WERI-Rb-1 (cell line): ENCODE results near the gene OR10W1.

Source experiments
- DNase-seq: peaks from one replicate; pipeline ENCODE4 v3.0.0-alpha.2; 2020
- H3K27ac ChIP-seq: fragments of 250-450 bp; sonication (Bioruptor Pico); 2 replicates; pipeline ENCODE4 v1.5.1; 2020; ENCODE audit warnings: mild to moderate bottlenecking, moderate library complexity
- H3K27me3 ChIP-seq: fragments of 250-450 bp; sonication (Bioruptor Pico); 2 replicates; pipeline ENCODE4 v1.5.1; 2021; ENCODE audit warnings: mild to moderate bottlenecking, low read depth, moderate library complexity; ENCODE audit not compliant: insufficient read depth, severe bottlenecking
- H3K36me3 ChIP-seq: fragments of 250-450 bp; sonication (Bioruptor Pico); 2 replicates; pipeline ENCODE4 v1.5.1; 2020; ENCODE audit warnings: mild to moderate bottlenecking, moderate library complexity
- H3K4me3 ChIP-seq: 2 replicates; pipeline ENCODE4 v1.5.1; 2011; ENCODE audit warnings: low read depth, mild to moderate bottlenecking, control low read depth, low read length
- H3K9me3 ChIP-seq: fragments of 250-450 bp; sonication (Bioruptor Pico); 2 replicates; pipeline ENCODE4 v1.5.1; 2021; ENCODE audit warnings: mild to moderate bottlenecking, moderate library complexity; ENCODE audit not compliant: severe bottlenecking
- CTCF ChIP-seq: IDR thresholded peaks from 2 replicates; pipeline ENCODE4 v1.5.1; 2011; ENCODE audit warnings: low read depth, mild to moderate bottlenecking, control low read depth, inconsistent platforms, low read length

The OR10W1 gene

GRCh38 chr11:58227956-58228615 lies 40.0 kb downstream of the OR10W1 start:
- Histone ChIP-seq H3K27ac (no peak overlapping the region), H3K4me3 (no peak overlapping the region), H3K9me3 (no peaks in the 10 kb centered on the region), H3K27me3 (peaks cover 48% of the 10 kb centered on the region), H3K36me3 (no peaks in the 10 kb centered on the region)
- no peak for TF ChIP-seq CTCF
- no peak for DNase-seq

DNA sequence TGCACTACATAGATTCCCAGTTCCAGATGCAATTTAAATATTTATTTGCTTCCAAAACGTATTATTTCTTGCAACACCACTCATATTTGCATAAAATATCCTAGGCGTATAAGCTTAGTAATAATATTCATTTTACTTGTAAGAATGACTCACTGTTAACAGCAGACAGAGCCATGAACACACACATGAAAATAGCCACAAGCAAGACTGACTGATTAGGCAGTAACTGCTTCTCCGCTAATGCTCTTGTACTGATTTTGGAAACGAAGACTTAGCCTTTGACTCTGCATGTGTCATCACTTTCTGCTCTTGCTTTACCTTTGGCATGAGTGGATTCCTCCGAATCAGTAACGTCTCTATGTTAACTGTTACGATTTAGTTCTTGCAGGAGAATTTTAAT lies 45.3 kb downstream of the OR10W1 start:
- Histone ChIP-seq H3K4me3 (no peak overlapping the region), H3K36me3 (no peaks in the 10 kb centered on the region), H3K9me3 (no peaks in the 10 kb centered on the region), H3K27me3 (peaks cover 47% of the 10 kb centered on the region), H3K27ac (no peak overlapping the region)
- DNase-seq = no peak
- TF ChIP-seq CTCF = no peak
